GM18861 (cell line): ENCODE measurements around the gene FAM222A.

Experiments used
- ATAC-seq: cut with Tn5 transposase; IDR thresholded peaks from one replicate; pipeline ENCODE4 v1.9.1; 2021; ENCODE audit not compliant: unreplicated experiment

FAM222A gene

DNA sequence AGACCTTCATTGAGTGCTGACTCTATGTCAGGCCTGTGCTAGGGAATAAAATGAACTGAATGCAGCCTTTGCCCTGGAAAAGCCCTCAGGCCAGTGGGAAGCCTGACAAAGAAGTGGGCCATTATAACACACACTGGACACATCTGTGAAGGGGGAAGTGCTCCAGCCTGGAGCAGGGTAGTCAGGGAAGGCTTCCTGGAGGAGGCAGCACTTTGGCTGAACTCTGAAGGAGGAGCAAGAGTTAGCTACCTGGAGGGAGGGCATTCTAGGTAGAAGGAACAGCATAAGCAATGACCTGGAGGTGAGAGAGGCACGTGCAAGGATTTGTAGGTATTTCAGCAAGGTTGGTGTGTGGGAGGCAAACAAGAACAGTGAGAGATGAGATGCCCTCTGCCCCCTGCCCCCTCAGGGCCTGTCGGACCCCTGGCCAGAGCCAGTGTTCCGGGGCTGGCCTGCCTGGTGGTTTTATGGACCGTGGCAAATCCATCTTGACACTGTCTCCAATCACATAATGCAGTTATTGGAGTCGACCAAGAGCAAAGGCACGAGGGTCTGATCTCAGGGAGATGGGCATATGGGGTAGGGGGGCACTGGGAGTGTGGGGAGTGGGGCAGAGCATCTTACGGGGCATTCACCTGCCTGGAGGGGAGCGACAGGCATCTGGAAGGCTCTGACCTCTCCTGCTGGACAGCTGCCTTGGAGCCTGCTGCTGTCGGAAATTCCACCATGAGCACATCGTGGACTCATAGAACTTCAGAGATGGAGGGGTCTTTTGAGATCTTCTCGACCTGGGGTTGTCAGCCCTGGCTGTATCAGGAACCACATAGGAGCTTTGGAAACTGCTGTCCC is 2.7 kb upstream of the FAM222A start:
- ATAC-seq = no peak

- ATAC-seq = no peak
Measured at GRCh38 chr12:109711596-109712461, 1.8 kb upstream of the FAM222A start.

DNA sequence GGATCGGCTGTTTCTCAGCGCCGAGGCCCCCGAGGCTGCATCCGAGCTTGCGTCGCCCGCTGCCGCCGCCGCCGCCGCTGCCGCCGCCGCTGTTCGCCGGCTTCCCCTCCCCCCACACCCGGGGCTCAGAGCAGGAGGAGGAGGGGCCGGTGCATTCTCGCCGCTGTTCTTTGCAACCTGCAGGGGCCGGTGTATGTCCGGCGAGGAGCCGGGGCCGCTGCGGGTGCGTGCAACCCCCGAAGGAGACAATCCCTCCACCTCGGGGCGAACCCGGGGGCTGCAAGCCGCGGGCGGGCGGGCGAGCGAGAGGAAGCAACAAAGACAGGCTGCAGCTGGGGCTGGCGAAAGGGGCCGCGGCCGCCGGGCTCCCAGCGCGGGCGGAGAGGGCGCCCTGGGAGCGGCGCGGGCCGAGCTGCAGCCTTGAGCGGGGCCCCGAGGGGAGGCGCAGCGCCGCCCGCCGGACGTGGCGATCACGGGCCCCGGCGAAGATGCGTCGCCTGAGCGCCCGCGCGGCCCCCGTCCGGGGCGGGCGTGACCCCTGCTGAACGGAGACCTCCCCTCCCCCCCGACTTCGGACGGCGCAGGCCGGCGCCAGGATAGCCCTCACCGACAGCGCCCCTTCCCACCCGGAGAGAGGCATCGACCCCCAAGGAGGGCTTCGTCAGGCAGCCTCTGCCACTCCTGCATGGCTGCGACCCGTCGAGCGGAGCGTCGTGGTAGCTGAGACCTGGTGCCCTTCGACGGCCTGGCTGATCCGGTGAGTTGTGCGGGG is 702 bp downstream of the FAM222A start:
- ATAC-seq = no peak

DNA sequence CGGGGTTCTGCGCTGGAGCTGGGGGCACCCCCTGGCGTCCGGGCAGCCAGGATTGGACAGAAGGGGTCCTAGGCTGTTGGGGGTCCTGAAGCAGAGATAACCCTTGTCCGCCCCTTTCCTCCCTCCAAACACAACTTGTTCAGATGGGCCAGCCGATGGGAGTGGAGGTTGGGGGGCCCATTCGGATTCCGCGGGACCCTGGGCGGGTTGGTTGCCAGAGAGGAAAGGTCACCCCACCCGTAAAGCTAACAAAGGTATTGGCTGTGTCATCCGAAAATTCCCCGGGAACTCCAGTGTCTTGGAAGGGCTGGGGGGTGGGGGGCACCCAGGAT is 1.3 kb downstream of the FAM222A start:
- no peak for ATAC-seq

DNA sequence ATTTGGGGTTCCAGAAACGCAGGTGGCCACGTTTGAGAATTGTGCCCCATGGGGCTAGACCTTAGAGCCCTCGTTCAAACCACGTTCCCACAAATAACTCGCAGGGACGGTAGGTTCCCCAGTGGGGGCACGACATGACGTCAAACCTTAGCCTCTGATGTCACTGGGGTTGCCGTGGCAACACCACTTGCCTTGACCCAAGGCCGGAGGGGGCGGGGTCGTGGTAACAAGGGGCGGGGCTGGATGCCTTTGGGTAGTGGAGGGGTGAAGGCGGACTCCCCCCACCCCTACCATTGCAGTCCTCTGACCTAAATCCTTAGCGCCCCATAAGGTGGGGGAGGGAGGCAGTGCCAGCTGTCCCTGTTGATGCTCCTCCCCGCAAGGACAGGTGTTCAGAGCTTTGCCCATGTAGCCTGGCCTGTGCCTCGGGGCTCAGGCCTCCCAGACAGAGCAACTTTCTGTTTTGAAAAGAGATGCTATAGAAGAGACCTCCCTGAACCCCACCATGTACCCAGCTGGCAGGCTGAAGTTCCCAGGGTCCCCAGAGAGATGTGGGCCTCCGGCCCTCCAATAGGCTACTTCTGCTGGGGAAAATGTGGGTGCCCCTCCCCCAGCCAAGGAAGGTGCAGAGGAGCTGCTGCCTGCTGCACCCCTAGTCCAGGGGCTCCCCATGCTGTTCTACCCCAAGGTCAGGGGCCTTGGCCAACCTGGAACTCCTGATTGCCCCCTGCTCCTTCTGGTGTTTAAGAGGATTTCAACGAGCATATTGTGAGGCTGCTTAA is 1.9 kb downstream of the FAM222A start:
- ATAC-seq = no peak

GRCh38 chr12:109716092-109716479 is 2.5 kb downstream of the FAM222A start:
- no peak for ATAC-seq

DNA sequence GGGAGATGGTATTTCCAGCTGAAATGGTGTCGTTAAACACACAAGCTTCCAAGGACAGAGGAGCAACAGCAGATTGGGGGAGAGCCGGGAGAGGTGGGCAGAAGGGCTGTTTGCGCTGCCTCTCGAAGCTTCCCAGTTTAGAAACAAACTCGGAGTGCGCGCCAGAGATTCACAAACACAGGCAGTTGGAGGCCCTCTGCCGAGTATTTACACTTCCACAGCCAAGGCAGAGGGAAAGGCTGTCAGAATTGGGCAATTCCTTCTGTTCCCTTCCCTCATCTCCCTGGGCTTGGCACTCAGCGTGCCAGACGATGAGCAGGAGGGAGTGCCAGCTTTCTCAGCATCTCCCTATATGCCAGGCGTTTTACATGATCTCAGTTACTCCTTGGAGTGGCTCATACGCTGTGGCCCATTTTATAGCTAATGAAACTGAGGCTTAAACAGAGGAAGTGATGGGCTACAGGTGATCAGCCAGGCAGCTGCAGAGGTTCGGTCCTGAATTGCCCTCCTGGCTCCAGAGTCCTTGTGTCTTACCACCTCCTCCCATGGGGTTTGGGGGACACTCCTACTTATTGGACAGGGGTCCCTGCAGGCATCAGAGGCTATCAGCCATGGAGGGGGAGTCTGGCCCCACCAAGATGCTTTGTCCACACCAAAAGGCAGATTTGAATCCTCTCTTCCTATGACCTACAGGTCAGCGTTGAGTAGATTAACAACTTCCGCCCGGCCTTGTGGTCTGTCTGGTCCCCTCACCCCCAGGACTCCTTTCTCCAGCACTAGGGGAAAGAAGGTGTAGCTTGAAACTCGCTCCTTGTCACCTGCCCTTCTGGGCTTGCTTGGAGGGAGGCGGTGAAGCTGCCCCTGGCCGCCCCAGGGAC is 3.1 kb downstream of the FAM222A start:
- ATAC-seq = no peak

DNA sequence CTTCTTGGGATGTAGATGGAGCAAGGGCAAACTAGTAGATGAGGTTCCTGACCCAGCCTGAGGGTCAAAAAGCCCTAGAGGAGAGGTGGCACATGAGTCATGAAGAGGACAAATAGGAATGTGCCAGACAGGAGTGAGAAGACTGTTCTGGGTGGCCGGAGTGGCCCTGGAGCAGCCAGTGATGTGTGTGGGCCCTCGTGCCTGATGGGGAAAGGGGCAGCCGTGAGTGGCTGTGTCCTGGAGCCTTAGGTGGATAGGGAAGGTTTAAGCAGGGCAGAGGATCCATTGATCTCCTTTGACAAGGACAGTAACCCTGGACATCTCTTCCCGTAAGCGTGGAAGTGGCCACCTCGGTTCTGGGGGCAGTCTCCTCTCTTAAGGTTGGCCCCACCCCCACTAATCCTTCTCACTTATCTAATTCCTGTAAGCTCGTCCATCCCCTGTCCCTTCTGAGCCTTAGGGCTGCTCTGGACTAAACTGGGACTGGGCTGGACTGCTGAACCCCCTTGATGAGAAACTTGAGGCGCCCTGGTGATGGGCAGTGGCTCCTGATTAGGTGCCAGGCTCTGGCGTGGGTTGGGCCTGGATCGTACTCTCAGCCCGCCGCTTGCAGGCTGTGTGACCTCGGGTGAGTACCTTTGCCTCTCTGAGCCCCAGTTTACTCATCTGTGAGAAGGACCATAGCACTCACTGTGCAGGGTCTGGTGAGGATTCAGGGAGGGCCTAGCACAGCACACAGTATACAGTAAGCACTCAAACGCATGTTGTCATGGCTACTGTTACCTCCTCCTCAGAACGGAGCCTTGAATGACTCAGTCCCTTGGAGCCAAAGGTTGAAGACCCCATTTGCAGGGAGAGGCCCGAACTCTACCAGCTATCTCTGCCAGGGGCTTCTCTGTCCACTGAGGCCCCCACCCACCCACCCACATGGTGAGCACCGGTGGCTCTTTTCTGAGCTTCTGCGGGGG is 4.0 kb downstream of the FAM222A start:
- no peak for ATAC-seq

DNA sequence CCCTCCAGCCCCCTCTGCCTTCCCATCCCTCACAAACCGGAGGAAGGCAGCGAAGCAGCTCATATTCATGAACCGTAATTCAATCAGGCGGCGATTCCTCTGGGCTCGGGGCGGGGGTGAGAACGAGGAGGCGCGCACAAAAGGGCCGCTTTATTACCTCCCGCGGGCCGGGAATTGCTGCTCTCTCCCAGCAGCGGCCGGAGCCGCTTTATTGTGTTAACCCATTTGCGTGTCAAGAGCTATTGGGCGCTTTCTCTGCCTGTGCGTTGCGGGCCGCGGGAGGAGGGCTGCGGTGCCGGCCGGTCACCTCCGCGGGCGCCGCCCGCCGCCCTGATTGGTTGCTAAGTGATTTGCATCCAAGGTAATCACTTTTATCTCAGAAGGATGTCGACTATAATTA is 4.8 kb downstream of the FAM222A start:
- ATAC-seq = no peak

GRCh38 chr12:109719123-109720022 is 5.7 kb downstream of the FAM222A start:
- no peak for ATAC-seq

GRCh38 chr12:109720152-109720856 is 6.7 kb downstream of the FAM222A start:
- no peak for ATAC-seq

DNA sequence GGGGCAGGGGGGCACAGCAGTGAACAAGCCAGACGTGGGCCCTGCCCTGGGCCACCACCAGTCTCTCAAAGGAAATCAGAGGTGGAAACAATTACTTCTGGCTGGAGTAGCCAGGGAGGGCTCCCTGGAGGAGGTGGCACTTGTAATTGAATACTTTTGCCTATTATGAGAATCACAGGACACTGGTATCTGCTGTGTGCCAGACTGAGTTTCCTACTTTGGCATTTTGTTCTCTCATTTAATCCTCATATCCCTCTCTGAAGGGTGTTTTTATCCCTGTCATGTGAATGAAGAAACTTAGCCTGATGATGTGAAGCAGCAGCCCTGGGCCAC is 7.2 kb downstream of the FAM222A start:
- no peak for ATAC-seq

DNA sequence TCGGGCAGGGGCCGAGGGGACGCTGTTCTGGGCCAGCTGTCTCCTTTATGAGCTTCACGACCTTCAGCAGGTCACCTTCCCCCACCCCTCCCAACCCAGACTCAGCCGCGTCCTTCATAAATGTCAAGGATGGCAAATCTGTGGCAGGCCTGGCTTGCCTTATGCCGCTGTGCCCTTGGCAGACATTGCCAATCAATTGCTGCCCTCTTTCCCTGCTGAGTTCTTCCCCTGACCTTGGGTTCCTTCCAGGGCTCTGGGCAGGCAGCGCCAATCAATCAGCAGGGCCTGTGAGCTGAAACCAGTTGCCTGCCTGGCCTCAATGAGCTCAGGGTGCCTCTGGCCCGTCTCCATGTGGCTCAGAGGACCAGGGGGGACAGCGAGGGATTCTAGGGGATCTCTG is 7.7 kb downstream of the FAM222A start:
- ATAC-seq = no peak

GRCh38 chr12:109722022-109722720 is 8.5 kb downstream of the FAM222A start:
- ATAC-seq = no peak

- no peak for ATAC-seq
Measured at GRCh38 chr12:109722721-109723094, 9.1 kb downstream of the FAM222A start.

DNA sequence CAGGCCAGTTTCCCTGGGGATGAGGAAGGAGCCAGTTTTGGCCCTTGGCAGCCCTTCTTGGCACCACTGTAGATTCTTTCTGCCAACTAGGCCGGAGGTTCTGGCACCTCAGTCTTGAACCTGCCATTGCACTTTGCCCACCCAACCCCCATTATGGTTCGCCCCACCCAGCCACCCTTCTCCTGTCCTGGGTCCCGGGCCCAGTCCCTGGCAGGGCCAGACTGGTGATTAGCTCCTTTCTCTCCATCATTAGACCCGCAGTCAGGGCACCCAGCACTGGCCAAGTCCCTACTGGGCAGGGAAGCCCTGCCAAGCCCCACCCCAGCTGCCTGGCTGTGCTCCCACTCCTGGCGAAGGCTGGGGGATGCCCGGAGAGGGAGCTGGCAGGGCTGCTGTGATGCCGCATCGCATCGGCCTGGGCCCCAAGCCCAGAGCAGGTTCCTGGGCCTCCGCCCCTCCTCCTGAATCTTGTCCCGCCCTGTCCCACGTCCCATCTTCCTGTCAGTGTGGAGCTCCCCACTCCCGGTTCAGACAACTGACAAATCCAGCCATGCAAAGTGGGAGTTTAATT is 9.8 kb downstream of the FAM222A start:
- ATAC-seq = no peak
